GM23338 (cell line): Measurements from ENCODE around the gene PQBP1. TPM values are rescaled to one million over a fixed set of nuclear protein-coding genes. Genes with fewer than 3 reads are reported as not detected.
A peak's percentile ranks its signal among the peaks of the same experiment; 100 is the strongest.

Experiments
- ATAC-seq: fragments of 200-7000 bp; cut with Tn5 transposase; 3 replicates; pipeline ENCODE4 v1.9.1; 2020
- DNase-seq: peaks from one replicate; pipeline ENCODE4 v3.0.0-alpha.2; 2015; ENCODE audit warnings: low spot score
- H2AFZ ChIP-seq: fragments of 200-600 bp; sonication (generic); 2 replicates; pipeline ENCODE4 v1.8.0; 2016; ENCODE audit warnings: antibody characterized with exemption, mild to moderate bottlenecking, moderate library complexity
- H3F3A ChIP-seq: fragments of 200-600 bp; sonication (generic); replicated peaks from 2 replicates; pipeline ENCODE4 v1.8.0; 2017; ENCODE audit warnings: antibody characterized with exemption, mixed run types, low read depth
- H3K27ac ChIP-seq: fragments of 200-600 bp; sonication (generic); 2 replicates; pipeline ENCODE4 v1.6.1; 2016; ENCODE audit warnings: low read depth
- H3K27me3 ChIP-seq: fragments of 200-600 bp; sonication (generic); 2 replicates; pipeline ENCODE4 v1.8.0; 2016; ENCODE audit warnings: mild to moderate bottlenecking, mixed run types, moderate library complexity; ENCODE audit not compliant: insufficient read depth
- H3K36me3 ChIP-seq: fragments of 200-600 bp; sonication (generic); 2 replicates; pipeline ENCODE4 v1.8.0; 2016; ENCODE audit warnings: mild to moderate bottlenecking; ENCODE audit not compliant: insufficient read depth
- H3K4me1 ChIP-seq: fragments of 200-600 bp; sonication (generic); 2 replicates; pipeline ENCODE4 v1.8.0; 2016; ENCODE audit warnings: mild to moderate bottlenecking, moderate library complexity; ENCODE audit not compliant: insufficient read depth
- H3K4me2 ChIP-seq: fragments of 200-600 bp; sonication (generic); 2 replicates; pipeline ENCODE4 v1.7.1; 2017; ENCODE audit warnings: mixed run types
- H3K4me3 ChIP-seq: fragments of 200-600 bp; sonication (generic); 2 replicates; pipeline ENCODE4 v1.6.1; 2016; ENCODE audit warnings: mixed run types
- H3K79me2 ChIP-seq: fragments of 200-600 bp; sonication (generic); replicated peaks from 2 replicates; pipeline ENCODE4 v1.8.0; 2017; ENCODE audit warnings: mild to moderate bottlenecking; ENCODE audit not compliant: insufficient read depth
- H3K9me2 ChIP-seq: fragments of 200-600 bp; sonication (generic); 2 replicates; pipeline ENCODE4 v1.8.0; 2017; ENCODE audit not compliant: insufficient read depth
- H4K20me1 ChIP-seq: fragments of 200-600 bp; sonication (generic); replicated peaks from 2 replicates; pipeline ENCODE4 v1.8.0; 2017; ENCODE audit warnings: mild to moderate bottlenecking; ENCODE audit not compliant: insufficient read depth
- H3K27ac Mint-ChIP-seq: 2 replicates; pipeline ENCODE4 v1.8.0; 2020; ENCODE audit warnings: inconsistent platforms, mild to moderate bottlenecking, moderate library complexity, mixed read lengths
- H3K27me3 Mint-ChIP-seq: 3 replicates; pipeline ENCODE4 v1.8.0; 2022; ENCODE audit warnings: low read depth, mild to moderate bottlenecking, moderate library complexity, mixed read lengths, inconsistent platforms; ENCODE audit not compliant: insufficient read depth, poor library complexity
- H3K36me3 Mint-ChIP-seq: 3 replicates; pipeline ENCODE4 v1.8.0; 2021; ENCODE audit warnings: low read depth, mild to moderate bottlenecking, inconsistent platforms, moderate library complexity, mixed read lengths
- H3K4me1 Mint-ChIP-seq: 3 replicates; pipeline ENCODE4 v1.8.0; 2020; ENCODE audit warnings: mild to moderate bottlenecking, inconsistent platforms, mixed read lengths
- H3K4me3 Mint-ChIP-seq: 3 replicates; pipeline ENCODE4 v1.8.0; 2021; ENCODE audit warnings: moderate library complexity, mild to moderate bottlenecking, inconsistent platforms, mixed read lengths
- H3K9me3 Mint-ChIP-seq: 3 replicates; pipeline ENCODE4 v1.8.0; 2020; ENCODE audit warnings: moderate library complexity, mild to moderate bottlenecking, inconsistent platforms, mixed read lengths
- CREB1 ChIP-seq: fragments of 250-450 bp; sonication (Bioruptor Pico); IDR thresholded peaks from 2 replicates; pipeline ENCODE4 v1.5.0; 2020; ENCODE audit warnings: low read depth, mild to moderate bottlenecking, moderate library complexity
- POLR2AphosphoS5 ChIP-seq: IDR thresholded peaks from 2 replicates; pipeline ENCODE4 v1.6.1; 2016; ENCODE audit warnings: antibody characterized with exemption, low read depth
- REST ChIP-seq: IDR thresholded peaks from one replicate; pipeline ENCODE4 v1.6.1; 2018; ENCODE audit warnings: antibody characterized with exemption; ENCODE audit not compliant: unreplicated experiment
- ZNF462 ChIP-seq: fragments of 250-450 bp; sonication (Bioruptor Pico); IDR thresholded peaks from 2 replicates; pipeline ENCODE4 v1.5.0; 2020; ENCODE audit warnings: mild to moderate bottlenecking, moderate library complexity
- long read RNA-seq: library from polyadenylated mRNA; unstranded; transcript quantifications from one replicate; pipeline ENCODE4 v2.0.0, GENCODE V29; 2020; ENCODE audit not compliant: unreplicated experiment
- polyA plus RNA-seq: library from polyadenylated mRNA; unstranded; fragments of >200 nt; fragmentation: Nextera tagmentation; extraction: Ambion mirVana; gene quantifications from 2 replicates; pipeline ENCODE4 v1.2.1, GENCODE V29; 2016
- total RNA-seq: library from RNA; depleted of rRNA; stranded (reverse); fragments of >200 nt; shearing (Covaris generic); gene quantifications from 2 replicates; pipeline ENCODE4 v1.2.3, GENCODE V29; 2014; rRNA removed

The PQBP1 gene
- 53.2 and 63.4 TPM in 2 replicates for total RNA-seq
- 121 and 130 TPM in 2 replicates for polyA plus RNA-seq
- long read RNA-seq, transcript PQBP1-207 (7 exons, 1,020 nt) = minor isoform, 24 of 87 reads
- long read RNA-seq, transcript PQBP1-216 (7 exons, 938 nt) = major isoform, 51 of 87 reads
- long read RNA-seq, partial matches to known transcripts = 1 of 87 reads
- long read RNA-seq, other reads (novel, unspliced or antisense) = 6 of 87 reads

- Mint-ChIP-seq H3K4me3 (peak within 1 kb of the TSS; percentile 88), H3K36me3 (peaks cover 41% of the 10 kb centered on the region), H3K4me1 (no peaks in the 10 kb centered on the region; the same call in 2 of the 3 replicates), H3K27me3 (peaks cover 3% of the 10 kb centered on the region), H3K9me3 (no peaks in the 10 kb centered on the region), H3K27ac (peak within 1 kb of the TSS; percentile 97)
- Histone ChIP-seq H3K36me3 (no peaks in the 10 kb centered on the region; the same call in 1 of the 2 replicates), H4K20me1 (no peaks in the 10 kb centered on the region), H3K9me2 (no peaks in the 10 kb centered on the region), H2AFZ (0 out of 2 replicates have a peak within 1 kb of the TSS, but pooled peaks have one; percentile 52), H3K27ac (peak within 1 kb of the TSS; percentile 97), H3K27me3 (no peaks in the 10 kb centered on the region), H3K79me2 (peaks cover 41% of the 10 kb centered on the region), H3K4me3 (peak within 1 kb of the TSS; percentile 83), H3K4me2 (peak within 1 kb of the TSS; percentile 93), H3K4me1 (no peaks in the 10 kb centered on the region; the same call in 1 of the 2 replicates), H3F3A (no peaks in the 10 kb centered on the region)
- ATAC-seq (peak; percentile 90), DNase-seq (peak; percentile 90)
- TF ChIP-seq CREB1 (CRISPR knock-in tag) (peak; percentile 78), REST (no peak), ZNF462 (no peak), POLR2AphosphoS5 (peak; percentile 86)
Measured at GRCh38 chrX:48897625-48898306, at the start of gene PQBP1, which contains the start of gene TIMM17B. PQBP1 (plus strand) TSS chrX:48897930; CDS start chrX:48898510, 580 bp downstream. TIMM17B (minus strand) TSS chrX:48897768; CDS start chrX:48897749, 19 bp downstream.
